GM12878 (cell line): ENCODE measurements around the gene NRXN3. TPM values are rescaled to one million over a fixed set of nuclear protein-coding genes. Genes with fewer than 3 reads are reported as not detected.

ENCODE experiments used
- ATAC-seq: fragments of 200-7000 bp; cut with Tn5 transposase; 3 replicates; pipeline ENCODE4 v1.9.1; 2020; ENCODE audit warnings: mild to moderate bottlenecking, moderate library complexity
- BruUV-seq: library from RNA; stranded (reverse); fragments of 400-500 nt; replicated peaks from 2 replicates; lab custom pipeline; 2021; lab: Mats Ljungman, UMichigan
- CTCF ChIA-PET: fragments of 300-600 bp; sonication (Branson Sonifier 250); formaldehyde crosslinking; extraction: SDS; loops from one replicate; lab custom pipeline; 2021; ENCODE audit warnings: inconsistent platforms; lab: Yijun Ruan, JAX
- POLR2A ChIA-PET: fragments of 350-600 bp; formaldehyde crosslinking; extraction: SDS; loops from one replicate; lab custom pipeline; 2021; ENCODE audit warnings: inconsistent platforms; lab: Charles Lee
- RAD21 ChIA-PET: fragments of 300-600 bp; sonication (Branson Sonifier 250); formaldehyde crosslinking; loops from one replicate; lab custom pipeline; 2023; ENCODE audit warnings: antibody characterized with exemption; ENCODE audit not compliant: unreplicated experiment; lab: Charles Lee
- SMC1A ChIA-PET: fragments of 300-600 bp; sonication (Branson Sonifier 250); formaldehyde crosslinking; loops from one replicate; lab custom pipeline; 2023; ENCODE audit not compliant: unreplicated experiment, uncharacterized antibody; lab: Charles Lee
- DNase-seq: peaks from one replicate; pipeline ENCODE4 v3.0.0-alpha.2; 2011; ENCODE audit warnings: low read depth, low spot score
- FAIRE-seq: peaks from 3 replicates; lab custom pipeline; 2011; peaks lifted over from hg19 to GRCh38; lab: Jason Lieb, UNC
- H2AFZ ChIP-seq: 2 replicates; pipeline ENCODE4 v1.6.0; 2011; ENCODE audit warnings: low read depth, low read length, control low read depth; ENCODE audit not compliant: control insufficient read depth
- H3K27ac ChIP-seq: 2 replicates; pipeline ENCODE4 v1.5.1; 2011; ENCODE audit warnings: control low read depth; ENCODE audit not compliant: control insufficient read depth, insufficient read depth
- H3K27me3 ChIP-seq, 2 experiments: replicated peaks in 1 of 2; 2 replicates each; pipeline versions ENCODE4 v1.6.0 to v1.6.1; 2011; ENCODE audit warnings: low read length in 1 of 2; ENCODE audit not compliant: control insufficient read depth in 2 of 2, insufficient read depth in 2 of 2
- H3K36me3 ChIP-seq, 2 experiments: 2 replicates each; pipeline ENCODE4 v1.5.1; 2011; ENCODE audit warnings: low read length in 1 of 2; ENCODE audit not compliant: control insufficient read depth in 2 of 2, insufficient read depth in 2 of 2
- H3K4me1 ChIP-seq: 2 replicates; pipeline ENCODE4 v1.6.1; 2011; ENCODE audit warnings: mild to moderate bottlenecking, low read length, moderate library complexity, mixed read lengths; ENCODE audit not compliant: control insufficient read depth, insufficient read depth
- H3K4me2 ChIP-seq: 2 replicates; pipeline ENCODE4 v1.6.0; 2011; ENCODE audit warnings: control low read depth; ENCODE audit not compliant: control insufficient read depth, insufficient read depth
- H3K4me3 ChIP-seq: fragments of 200-600 bp; sonication (generic); 2 replicates; pipeline ENCODE4 v1.5.1; 2016
- H3K79me2 ChIP-seq: 2 replicates; pipeline ENCODE4 v1.6.0; 2011; ENCODE audit warnings: low read length; ENCODE audit not compliant: control insufficient read depth, insufficient read depth
- H3K9ac ChIP-seq: 2 replicates; pipeline ENCODE4 v1.8.0; 2011; ENCODE audit warnings: low read length, control low read depth, mixed read lengths; ENCODE audit not compliant: control insufficient read depth, insufficient read depth
- H3K9me3 ChIP-seq: replicated peaks from 3 replicates; pipeline ENCODE4 v1.5.1; 2011; ENCODE audit warnings: mild to moderate bottlenecking, low read length; ENCODE audit not compliant: control insufficient read depth, insufficient read depth
- H4K20me1 ChIP-seq: 2 replicates; pipeline ENCODE4 v1.6.0; 2011; ENCODE audit not compliant: control insufficient read depth, insufficient read depth
- CBX3 ChIP-seq: fragments of 200-600 bp; sonication (generic); IDR thresholded peaks from 2 replicates; pipeline ENCODE4 v1.6.1; 2016; ENCODE audit warnings: low read depth, borderline replicate concordance
- NBN ChIP-seq: fragments of 450-650 bp; IDR thresholded peaks from 2 replicates; pipeline ENCODE4 v1.6.1; 2016
- NFYB ChIP-seq: IDR thresholded peaks from 2 replicates; pipeline ENCODE4 v1.6.1; 2011; ENCODE audit warnings: low read depth, mild to moderate bottlenecking, low read length, improper control_type of control experiment, moderate library complexity; ENCODE audit not compliant: insufficient read depth
- NR2F1 ChIP-seq: fragments of 450-650 bp; conservative IDR thresholded peaks from 2 replicates; pipeline ENCODE4 v1.6.1; 2017; ENCODE audit warnings: mild to moderate bottlenecking
- PAX8 ChIP-seq: fragments of 450-650 bp; IDR thresholded peaks from 2 replicates; pipeline ENCODE4 v1.6.1; 2017; ENCODE audit warnings: mild to moderate bottlenecking, moderate library complexity
- RB1 ChIP-seq: fragments of 450-650 bp; formaldehyde crosslinking; IDR thresholded peaks from 2 replicates; pipeline ENCODE4 v1.6.1; 2017; ENCODE audit warnings: mild to moderate bottlenecking, borderline replicate concordance
- RBBP5 ChIP-seq: fragments of 200-600 bp; sonication (generic); conservative IDR thresholded peaks from 2 replicates; pipeline ENCODE4 v1.6.1; 2016
- RCOR1 ChIP-seq: conservative IDR thresholded peaks from 2 replicates; pipeline ENCODE4 v1.6.1; 2012; ENCODE audit warnings: low read depth, low read length, improper control_type of control experiment
- SMARCA5 ChIP-seq: fragments of 450-650 bp; IDR thresholded peaks from 2 replicates; pipeline ENCODE4 v1.6.1; 2017; ENCODE audit warnings: mild to moderate bottlenecking
- SPI1 ChIP-seq: IDR thresholded peaks from 2 replicates; pipeline ENCODE4 v1.6.1; 2011; ENCODE audit warnings: low read depth, mild to moderate bottlenecking, low read length, moderate library complexity, borderline replicate concordance; ENCODE audit not compliant: insufficient read depth
- ZNF24 ChIP-seq: fragments of 450-650 bp; IDR thresholded peaks from 2 replicates; pipeline ENCODE4 v1.6.1; 2017; ENCODE audit warnings: antibody characterized with exemption, mild to moderate bottlenecking
- ZSCAN29 ChIP-seq: fragments of 450-650 bp; IDR thresholded peaks from 2 replicates; pipeline ENCODE4 v1.6.1; 2017; ENCODE audit warnings: mild to moderate bottlenecking, moderate library complexity
- WGBS: methylation state at CpG from one replicate; pipeline ENCODE4 v1.1.6; 2016; ENCODE audit warnings: low lambda C conversion rate; ENCODE audit not compliant: insufficient replicate concordance, insufficient coverage; ENCODE audit errors: missing lambda C conversion rate; 5-methylcytosine and 5-hydroxymethylcytosine counted together
- in situ Hi-C: fragments of 300-500 bp; cut with MboI; formaldehyde crosslinking; loops from 9 replicates; pipeline ENCODE4 v1.14.3; 2018; ENCODE audit warnings: mixed read lengths
- intact Hi-C: fragments of 100-400 bp; cut with micrococcal nuclease; formaldehyde crosslinking; loops from one replicate; pipeline ENCODE4 v1.14.2; 2022; ENCODE audit not compliant: unreplicated experiment
- polyA plus RNA-seq, 11 experiments: library from polyadenylated mRNA; depleted of rRNA in 4 of 11; unstranded in 6 of 11; stranded (reverse) in 5 of 11; fragments of >200 nt; fragmentation: Nextera tagmentation in 4 of 11; fragmentation: Illumina TruSeq in 1 of 11; extraction: Ambion mirVana in 4 of 11; extraction: Trizol in 1 of 11; gene quantifications; 1 replicate in 1 of 11; 2 replicates in 10 of 11; pipeline versions ENCODE4 v1.2.1 to v1.2.3, GENCODE V29; 2011 to 2016; ENCODE audit warnings: inconsistent platforms in 2 of 11, missing spikeins in 2 of 11, low read depth in 1 of 11
- total RNA-seq, 4 experiments: library from RNA; depleted of rRNA in 3 of 4; stranded (reverse); fragments of >200 nt in 3 of 4; fragmentation: Illumina TruSeq in 1 of 4; extraction: Trizol in 1 of 4; gene quantifications; 2 replicates each; pipeline versions ENCODE4 v1.2.1 to v1.2.3, GENCODE V29; 2013 to 2021
- TF ChIP-seq, protein P1 (sequence below): IDR thresholded peaks from 2 replicates; pipeline ENCODE4 v1.6.1; 2012; ENCODE audit warnings: low read depth, low read length, improper control_type of control experiment
- TF ChIP-seq, protein P2 (sequence below): fragments of 450-650 bp; IDR thresholded peaks from 2 replicates; pipeline ENCODE4 v1.6.1; 2017; ENCODE audit warnings: low read depth, mild to moderate bottlenecking, moderate library complexity

Gene NRXN3
- total and polyA plus RNA-seq, 10 of the 15 experiments (the other 5 are each of a cell fraction or from before 2014, with no cell fraction given), result 0.52 to 3.3 (median 1.4) TPM

DNA sequence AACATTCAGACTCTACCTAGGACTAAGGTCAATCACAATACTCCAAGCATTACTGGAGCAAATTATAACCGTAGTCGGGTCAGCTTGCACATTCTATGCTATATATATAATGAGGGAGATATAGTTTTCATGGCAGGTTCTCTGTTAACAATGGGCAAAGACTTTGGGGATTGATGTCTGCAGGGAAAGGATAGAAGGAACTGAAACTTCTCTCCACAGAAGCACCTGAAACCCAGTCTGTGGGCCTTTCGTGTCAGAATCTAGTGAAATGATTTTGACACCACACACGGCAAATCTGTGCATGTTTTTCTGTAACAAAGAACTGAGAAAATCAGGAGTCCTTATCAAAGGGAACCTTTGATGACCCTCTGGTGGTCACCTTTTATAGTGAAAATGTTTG lies 847.4 kb downstream of the NRXN3 start:
- POLR2A ChIA-PET, result no interaction called here
- FAIRE-seq (no peak), ATAC-seq (no peak), DNase-seq (no peak)
- CTCF ChIA-PET, result no interaction called here
- no peak overlapping the region for H3K27ac ChIP-seq
- WGBS, result 71% methylated on average over 4 of the region's 4 CpGs
- RAD21 ChIA-PET, result no interaction called here
- intact Hi-C loops, result no loop called here
- H3K79me2 ChIP-seq, result no peaks in the 10 kb centered on the region
- H3K4me1 ChIP-seq, result no peaks in the 10 kb centered on the region
- TF ChIP-seq RBBP5, result no peak
- TF ChIP-seq SPI1, result peak; percentile 68; the same call in 1 of the 2 replicates
- no peak overlapping the region for H3K4me3 ChIP-seq
- no peak overlapping the region for H2AFZ ChIP-seq
- no peak overlapping the region for H3K4me2 ChIP-seq
- no peaks in the 10 kb centered on the region for H3K27me3 ChIP-seq
- SMC1A ChIA-PET, result no interaction called here
- in situ Hi-C loops, result no loop called here
- no peak overlapping the region for H3K9ac ChIP-seq
- H4K20me1 ChIP-seq, result no peaks in the 10 kb centered on the region
- BruUV-seq, result no TSS peak
- H3K9me3 ChIP-seq, result no peaks in the 10 kb centered on the region
- H3K36me3 ChIP-seq, result no peaks in the 10 kb centered on the region

DNA sequence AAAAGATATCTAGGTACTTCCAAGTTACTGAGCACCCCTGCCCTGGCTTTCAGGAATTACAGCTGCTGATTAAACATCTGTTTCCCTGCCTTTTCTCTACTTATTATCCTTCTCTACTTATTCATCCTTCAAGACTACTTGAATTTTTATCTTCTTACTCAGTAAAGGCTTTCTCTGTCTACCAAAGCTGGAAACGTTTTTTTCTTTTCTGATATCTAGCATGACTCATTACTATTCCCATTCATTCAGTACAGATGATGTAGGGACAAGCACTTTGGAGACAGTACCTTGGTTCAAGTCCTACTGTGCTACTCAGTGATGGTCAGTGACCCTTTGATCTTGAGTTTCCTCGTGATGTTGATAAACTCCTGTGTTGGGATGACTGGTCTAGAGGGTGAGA lies 848.7 kb downstream of the NRXN3 start:
- no peaks in the 10 kb centered on the region for H4K20me1 ChIP-seq
- H3K79me2 ChIP-seq, result no peaks in the 10 kb centered on the region
- no TSS peak for BruUV-seq
- ChIA-PET POLR2A (no interaction called here), SMC1A (no interaction called here), CTCF (no interaction called here), RAD21 (no interaction called here)
- 3% methylated on average over 2 of the region's 2 CpGs for WGBS
- no peaks in the 10 kb centered on the region for H3K36me3 ChIP-seq
- H3K27me3 ChIP-seq, result no peaks in the 10 kb centered on the region
- no peak overlapping the region for H3K4me3 ChIP-seq
- intact Hi-C loops, result no loop called here
- no peak overlapping the region for H3K9ac ChIP-seq
- H2AFZ ChIP-seq, result no peak overlapping the region
- H3K4me1 ChIP-seq, result no peaks in the 10 kb centered on the region
- in situ Hi-C loops, result no loop called here
- no peak overlapping the region for H3K4me2 ChIP-seq
- DNase-seq (no peak), ATAC-seq (no peak), FAIRE-seq (no peak)
- TF ChIP-seq ZNF24 (no peak), PAX8 (no peak), SMARCA5 (no peak), NR2F1 (no peak), RB1 (no peak), NBN (no peak), ZSCAN29 (no peak), CBX3 (no peak), NFYB (no peak), RCOR1 (no peak)
- TF ChIP-seq, protein P1, sequence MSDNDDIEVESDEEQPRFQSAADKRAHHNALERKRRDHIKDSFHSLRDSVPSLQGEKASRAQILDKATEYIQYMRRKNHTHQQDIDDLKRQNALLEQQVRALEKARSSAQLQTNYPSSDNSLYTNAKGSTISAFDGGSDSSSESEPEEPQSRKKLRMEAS, result no peak
- TF ChIP-seq, protein P2, sequence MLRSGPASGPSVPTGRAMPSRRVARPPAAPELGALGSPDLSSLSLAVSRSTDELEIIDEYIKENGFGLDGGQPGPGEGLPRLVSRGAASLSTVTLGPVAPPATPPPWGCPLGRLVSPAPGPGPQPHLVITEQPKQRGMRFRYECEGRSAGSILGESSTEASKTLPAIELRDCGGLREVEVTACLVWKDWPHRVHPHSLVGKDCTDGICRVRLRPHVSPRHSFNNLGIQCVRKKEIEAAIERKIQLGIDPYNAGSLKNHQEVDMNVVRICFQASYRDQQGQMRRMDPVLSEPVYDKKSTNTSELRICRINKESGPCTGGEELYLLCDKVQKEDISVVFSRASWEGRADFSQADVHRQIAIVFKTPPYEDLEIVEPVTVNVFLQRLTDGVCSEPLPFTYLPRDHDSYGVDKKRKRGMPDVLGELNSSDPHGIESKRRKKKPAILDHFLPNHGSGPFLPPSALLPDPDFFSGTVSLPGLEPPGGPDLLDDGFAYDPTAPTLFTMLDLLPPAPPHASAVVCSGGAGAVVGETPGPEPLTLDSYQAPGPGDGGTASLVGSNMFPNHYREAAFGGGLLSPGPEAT, result no peak
- no peaks in the 10 kb centered on the region for H3K9me3 ChIP-seq
- H3K27ac ChIP-seq, result no peak overlapping the region
